HepG2 (cell line): ENCODE measurements around the gene CYTH1. TPM values are rescaled to one million over a fixed set of nuclear protein-coding genes. Genes with fewer than 3 reads are reported as not detected.

ENCODE experiments used
- ATAC-seq: fragments of 200-7000 bp; cut with Tn5 transposase; 3 replicates; pipeline ENCODE4 v1.9.1; 2020; ENCODE audit warnings: mild to moderate bottlenecking, moderate library complexity
- BruUV-seq: library from RNA; stranded (reverse); fragments of 400-500 nt; replicated peaks from 2 replicates; lab custom pipeline; 2021; lab: Mats Ljungman, UMichigan
- CTCF ChIA-PET: fragments of 300-600 bp; formaldehyde crosslinking; extraction: SDS; loops from one replicate; lab custom pipeline; 2021; ENCODE audit warnings: low total read pairs, inconsistent platforms, low intra/inter-chr PET ratio; lab: Yijun Ruan, JAX
- POLR2A ChIA-PET: fragments of 350-600 bp; sonication (Branson Sonifier 250); formaldehyde crosslinking; loops from one replicate; lab custom pipeline; 2020; ENCODE audit warnings: antibody characterized with exemption, inconsistent platforms; lab: Yijun Ruan, JAX
- DNase-seq: peaks from one replicate; pipeline ENCODE4 v3.0.0-alpha.2; 2015; ENCODE audit warnings: low spot score
- FAIRE-seq: peaks from 3 replicates; lab custom pipeline; 2011; peaks lifted over from hg19 to GRCh38; lab: Jason Lieb, UNC
- H2AFZ ChIP-seq: one replicate; pipeline ENCODE4 v1.6.1; 2011; ENCODE audit warnings: low read length, inconsistent platforms
- H3K27ac ChIP-seq: fragments of 300-600 bp; 3 replicates; pipeline ENCODE4 v1.8.0; 2011; ENCODE audit warnings: mixed run types, mild to moderate bottlenecking, mixed read lengths, low read length, inconsistent platforms; ENCODE audit not compliant: insufficient read depth; ENCODE audit errors: extremely low read length
- H3K27me3 ChIP-seq, 2 experiments: fragments of 200-600 bp in 1 of 2; 2 replicates in 1 of 2; 3 replicates in 1 of 2; pipeline versions ENCODE4 v1.6.0 to v1.8.0; 2011; ENCODE audit warnings: low read length in 2 of 2, mild to moderate bottlenecking in 2 of 2, moderate library complexity in 2 of 2, inconsistent platforms in 1 of 2; ENCODE audit not compliant: insufficient read depth in 2 of 2, control insufficient read depth in 1 of 2
- H3K36me3 ChIP-seq, 2 experiments: fragments of 200-600 bp in 1 of 2; replicated peaks in 1 of 2; 2 replicates in 1 of 2; 3 replicates in 1 of 2; pipeline versions ENCODE4 v1.5.1 to v1.8.0; 2011; ENCODE audit warnings: low read length in 2 of 2, inconsistent platforms in 1 of 2; ENCODE audit not compliant: insufficient read depth in 2 of 2, control insufficient read depth in 1 of 2
- H3K4me1 ChIP-seq: 2 replicates; pipeline ENCODE4 v1.5.1; 2012; ENCODE audit warnings: low read length, inconsistent platforms; ENCODE audit not compliant: insufficient read depth
- H3K4me2 ChIP-seq: 2 replicates; pipeline ENCODE4 v1.6.0; 2011; ENCODE audit warnings: low read depth, low read length, inconsistent platforms
- H3K4me3 ChIP-seq, 3 experiments: fragments of 200-600 bp in 1 of 3; sonication (generic), shearing (Covaris generic) in 1 of 3; replicated peaks in 1 of 3; 2 replicates each; pipeline ENCODE4 v1.5.1; 2011 to 2016; ENCODE audit warnings: low read length in 3 of 3, inconsistent platforms in 2 of 3, low read depth in 2 of 3, mild to moderate bottlenecking in 2 of 3, control low read depth in 1 of 3, mixed read lengths in 1 of 3; ENCODE audit not compliant: insufficient read depth in 1 of 3
- H3K79me2 ChIP-seq: one replicate; pipeline ENCODE4 v1.6.1; 2011; ENCODE audit warnings: low read length, inconsistent platforms; ENCODE audit not compliant: insufficient read depth
- H3K9ac ChIP-seq: 2 replicates; pipeline ENCODE4 v1.6.0; 2011; ENCODE audit warnings: mild to moderate bottlenecking, low read depth, low read length, inconsistent platforms; ENCODE audit not compliant: insufficient read depth
- H3K9me3 ChIP-seq: 2 replicates; pipeline ENCODE4 v1.5.1; 2012; ENCODE audit warnings: mild to moderate bottlenecking, low read length
- H4K20me1 ChIP-seq: 2 replicates; pipeline ENCODE4 v1.6.0; 2011; ENCODE audit warnings: inconsistent platforms, mild to moderate bottlenecking, low read length, moderate library complexity; ENCODE audit not compliant: insufficient read depth
- ADNP ChIP-seq: sonication (generic); formaldehyde crosslinking; IDR thresholded peaks from 2 replicates; pipeline ENCODE4 v1.4.0; 2020; ENCODE audit warnings: missing genetic modification reagents
- AHDC1 ChIP-seq: sonication (generic); formaldehyde crosslinking; IDR thresholded peaks from 2 replicates; pipeline ENCODE4 v1.5.1; 2020; ENCODE audit warnings: mild to moderate bottlenecking, missing genetic modification reagents, borderline replicate concordance
- FLYWCH1 ChIP-seq: sonication (generic); formaldehyde crosslinking; IDR thresholded peaks from 2 replicates; pipeline ENCODE4 v1.8.1; 2023; ENCODE audit warnings: mild to moderate bottlenecking, missing genetic modification reagents
- HMG20A ChIP-seq: IDR thresholded peaks from 2 replicates; pipeline ENCODE4 v1.6.1; 2016; ENCODE audit warnings: borderline replicate concordance
- KDM5A ChIP-seq: fragments of 200-600 bp; sonication (generic); IDR thresholded peaks from 2 replicates; pipeline ENCODE4 v1.7.0; 2018; ENCODE audit warnings: antibody characterized with exemption, mild to moderate bottlenecking, low read length, borderline replicate concordance
- MTF1 ChIP-seq: sonication (generic); formaldehyde crosslinking; IDR thresholded peaks from 2 replicates; pipeline ENCODE4 v1.5.0; 2020; ENCODE audit warnings: missing genetic modification reagents
- NR2C2 ChIP-seq: sonication (generic); formaldehyde crosslinking; IDR thresholded peaks from 2 replicates; pipeline ENCODE4 v1.4.0; 2020; ENCODE audit warnings: missing genetic modification reagents, mild to moderate bottlenecking, moderate library complexity, borderline replicate concordance
- PCBP2 ChIP-seq: fragments of 200-400 bp; formaldehyde crosslinking; optimal IDR thresholded peaks from 2 replicates; pipeline ENCODE3; 2018; ENCODE audit warnings: low read length, low read depth; ENCODE audit not compliant: poor library complexity, severe bottlenecking
- RBFOX2 ChIP-seq: fragments of 200-400 bp; formaldehyde crosslinking; IDR thresholded peaks from 2 replicates; pipeline ENCODE4 v1.6.1; 2017; ENCODE audit warnings: low read depth, mild to moderate bottlenecking, low read length
- SETDB1 ChIP-seq: sonication (generic); formaldehyde crosslinking; IDR thresholded peaks from 2 replicates; pipeline ENCODE4 v1.5.1; 2020; ENCODE audit warnings: missing genetic modification reagents, mild to moderate bottlenecking, borderline replicate concordance
- SIN3A ChIP-seq: IDR thresholded peaks from 2 replicates; pipeline ENCODE4 v1.6.1; 2011; ENCODE audit warnings: low read depth, mild to moderate bottlenecking, control low read depth, low read length, borderline replicate concordance
- SMYD3 ChIP-seq: sonication (generic); formaldehyde crosslinking; IDR thresholded peaks from 2 replicates; pipeline ENCODE4 v1.8.1; 2023; ENCODE audit warnings: mild to moderate bottlenecking, missing genetic modification reagents
- TBX2 ChIP-seq: sonication (generic); formaldehyde crosslinking; IDR thresholded peaks from 2 replicates; pipeline ENCODE4 v1.5.0; 2020; ENCODE audit warnings: missing genetic modification reagents, mild to moderate bottlenecking, borderline replicate concordance
- THYN1 ChIP-seq: sonication (generic); formaldehyde crosslinking; IDR thresholded peaks from 2 replicates; pipeline ENCODE4 v1.8.1; 2023; ENCODE audit warnings: low read depth, mild to moderate bottlenecking, moderate library complexity, missing genetic modification reagents, borderline replicate concordance
- ZBTB21 ChIP-seq: sonication (generic); formaldehyde crosslinking; IDR thresholded peaks from 2 replicates; pipeline ENCODE4 v1.4.0; 2020; ENCODE audit warnings: missing genetic modification reagents
- ZMYM4 ChIP-seq: sonication (generic); formaldehyde crosslinking; IDR thresholded peaks from 2 replicates; pipeline ENCODE4 v1.8.1; 2023; ENCODE audit warnings: mild to moderate bottlenecking, missing genetic modification reagents
- ZNF121 ChIP-seq: sonication (generic); formaldehyde crosslinking; IDR thresholded peaks from 2 replicates; pipeline ENCODE4 v1.5.0; 2020; ENCODE audit warnings: mild to moderate bottlenecking, missing genetic modification reagents
- ZNF570 ChIP-seq: sonication (generic); formaldehyde crosslinking; IDR thresholded peaks from 2 replicates; pipeline ENCODE4 v1.4.0; 2020; ENCODE audit warnings: mild to moderate bottlenecking, missing genetic modification reagents, borderline replicate concordance
- ZNF614 ChIP-seq: IDR thresholded peaks from 2 replicates; pipeline ENCODE4 v1.6.1; 2018; ENCODE audit warnings: missing biosample characterization, missing genetic modification reagents, inconsistent platforms, borderline replicate concordance
- ZNF782 ChIP-seq: sonication (generic); formaldehyde crosslinking; IDR thresholded peaks from 2 replicates; pipeline ENCODE4 v1.4.0; 2020; ENCODE audit warnings: missing genetic modification reagents, mild to moderate bottlenecking, borderline replicate concordance
- ZNF792 ChIP-seq: IDR thresholded peaks from 2 replicates; pipeline ENCODE4 v1.6.1; 2016
- WGBS: methylation state at CpG from one replicate; pipeline ENCODE4 v1.1.6; 2017; ENCODE audit warnings: low lambda C conversion rate; 5-methylcytosine and 5-hydroxymethylcytosine counted together
- in situ Hi-C: cut with HindIII; loops from 2 replicates; pipeline ENCODE4 v1.10.0; 2017; ENCODE audit warnings: low pct_unique_long_range_greater_than_20kb; ENCODE audit not compliant: extremely low pct_ligation_motif_present
- intact Hi-C: fragments of 100-400 bp; cut with micrococcal nuclease; formaldehyde crosslinking; loops from one replicate; pipeline ENCODE4 v1.10.0; 2022; ENCODE audit not compliant: unreplicated experiment
- polyA plus RNA-seq, 8 experiments: library from polyadenylated mRNA; depleted of rRNA in 3 of 8; stranded (reverse) in 7 of 8; unstranded in 1 of 8; fragments of >200 nt; fragmentation: Illumina TruSeq in 4 of 8; extraction: Trizol in 4 of 8; gene quantifications; 2 replicates each; pipeline versions ENCODE4 v1.2.1 to v1.2.3, GENCODE V29; 2011 to 2016; ENCODE audit warnings: low read depth in 4 of 8, missing spikeins in 1 of 8, mixed read lengths in 1 of 8; ENCODE audit not compliant: insufficient read depth in 1 of 8
- total RNA-seq, 5 experiments: library from RNA; depleted of rRNA; stranded (reverse); fragments of >200 nt; fragmentation: Illumina TruSeq; extraction: Trizol; gene quantifications; 2 replicates each; pipeline ENCODE4 v1.2.3, GENCODE V29; 2016; ENCODE audit warnings: low read depth in 1 of 5

Gene CYTH1
- total and polyA plus RNA-seq, 2 of the 13 experiments (the other 11 are each of a cell fraction or from before 2014, with no cell fraction given): 20.1 to 48.9 TPM

GRCh38 chr17:78652024-78652423, 130.0 kb downstream of the CYTH1 start:
- DNase-seq (no peak), FAIRE-seq (no peak), ATAC-seq (no peak)
- Histone ChIP-seq H3K79me2 (no peaks in the 10 kb centered on the region), H3K4me1 (peaks cover 70% of the 10 kb centered on the region), H3K9ac (no peak overlapping the region), H3K4me2 (no peak overlapping the region), H3K9me3 (0 out of 2 replicates have a peak, but pooled peaks cover 3% of the 10 kb centered on the region), H4K20me1 (no peaks in the 10 kb centered on the region), H3K27me3 (no peaks in the 10 kb centered on the region), H3K27ac (no peak overlapping the region), H2AFZ (no peak overlapping the region), H3K36me3 (no peaks in the 10 kb centered on the region), H3K4me3 (no peak overlapping the region)
- in situ Hi-C loops (no loop called here), intact Hi-C loops (no loop called here)
- BruUV-seq: no TSS peak
- WGBS: 79% methylated on average over 1 of the region's 1 CpG
- ChIA-PET CTCF (no interaction called here), POLR2A (no interaction called here)
- TF ChIP-seq HMG20A (CRISPR knock-in tag): peak; percentile 63; the same call in 1 of the 2 replicates
- TF ChIP-seq ZNF570 (CRISPR knock-in tag): no peak
- no peak for TF ChIP-seq SIN3A
- TF ChIP-seq ZMYM4: peak; percentile 25; the same call in 1 of the 2 replicates
- no peak for TF ChIP-seq RBFOX2
- no peak for TF ChIP-seq ZBTB21
- no peak for TF ChIP-seq SMYD3 (CRISPR knock-in tag)
- no peak for TF ChIP-seq FLYWCH1 (CRISPR knock-in tag)
- TF ChIP-seq NR2C2 (CRISPR knock-in tag): peak; percentile 74
- TF ChIP-seq PCBP2: no peak
- TF ChIP-seq MTF1 (CRISPR knock-in tag): no peak
- TF ChIP-seq ZNF792 (CRISPR knock-in tag): no peak
- TF ChIP-seq KDM5A: no peak
- no peak for TF ChIP-seq THYN1
- no peak for TF ChIP-seq ZNF614 (CRISPR knock-in tag)
- no peak for TF ChIP-seq ZNF121
- peak; percentile 69; the same call in 1 of the 2 replicates for TF ChIP-seq TBX2
- TF ChIP-seq AHDC1: peak; percentile 63; the same call in 1 of the 2 replicates
- no peak for TF ChIP-seq ADNP (CRISPR knock-in tag)
- TF ChIP-seq SETDB1 (CRISPR knock-in tag): no peak
- TF ChIP-seq ZNF782 (CRISPR knock-in tag): no peak
